Naive thymus-derived CD4-positive, alpha-beta T cell (primary cell): ENCODE measurements around the gene ARNT2. TPM values are rescaled to one million over a fixed set of nuclear protein-coding genes. Genes with fewer than 3 reads are reported as not detected.

Source experiments
- ATAC-seq: fragments of 150-1000 bp; cut with Tn5 transposase; 2 replicates; pipeline ENCODE4 v1.10.0; 2021; ENCODE audit warnings: mild to moderate bottlenecking, moderate library complexity
- CTCF ChIA-PET: fragments of 350-600 bp; sonication (Branson Sonifier 250); formaldehyde crosslinking; loops from one replicate; lab custom pipeline; 2021; ENCODE audit warnings: antibody characterized with exemption; lab: Charles Lee
- POLR2A ChIA-PET: fragments of 350-600 bp; sonication (Branson Sonifier 250); formaldehyde crosslinking; loops from one replicate; lab custom pipeline; 2021; ENCODE audit warnings: antibody characterized with exemption, inconsistent platforms; lab: Charles Lee
- DNase-seq, 9 donors: peaks; one replicate each; pipeline versions ENCODE4 v3.0.0 to v3.0.0-alpha.2; 2020 to 2022; ENCODE audit warnings: mixed read lengths in 1 of 9
- H3K27ac ChIP-seq: one replicate; pipeline ENCODE4 v1.7.0; 2013; ENCODE audit warnings: mild to moderate bottlenecking, low read depth, low read length, moderate library complexity
- H3K27me3 ChIP-seq, 2 donors: one replicate each; pipeline ENCODE4 v1.7.0; 2013; ENCODE audit warnings: low read length in 2 of 2, mild to moderate bottlenecking in 2 of 2, moderate library complexity in 2 of 2; ENCODE audit not compliant: control insufficient read depth in 2 of 2, insufficient read depth in 2 of 2
- H3K36me3 ChIP-seq, 3 experiments: 1 replicate in 2 of 3; 2 replicates in 1 of 3; pipeline ENCODE4 v1.7.0; 2013; ENCODE audit warnings: low read length in 3 of 3, mild to moderate bottlenecking in 3 of 3, moderate library complexity in 1 of 3; ENCODE audit not compliant: insufficient read depth in 3 of 3, control insufficient read depth in 2 of 3
- H3K4me1 ChIP-seq, 2 donors: one replicate each; pipeline ENCODE4 v1.7.0; 2013; ENCODE audit warnings: low read length in 2 of 2, mild to moderate bottlenecking in 2 of 2, moderate library complexity in 1 of 2; ENCODE audit not compliant: control insufficient read depth in 2 of 2, insufficient read depth in 2 of 2
- H3K4me3 ChIP-seq: 2 replicates; pipeline ENCODE4 v1.7.0; 2013; ENCODE audit warnings: mild to moderate bottlenecking, low read length
- H3K9me3 ChIP-seq, 3 experiments: 1 replicate in 2 of 3; 2 replicates in 1 of 3; pipeline ENCODE4 v1.7.0; 2013; ENCODE audit warnings: low read length in 3 of 3; ENCODE audit not compliant: control insufficient read depth in 2 of 3
- H3K27ac Mint-ChIP-seq, 9 donors: one replicate each; pipeline ENCODE4 v1.8.0; 2020 to 2022; ENCODE audit warnings: mixed read lengths in 9 of 9, mild to moderate bottlenecking in 8 of 9, moderate library complexity in 5 of 9, inconsistent platforms in 2 of 9
- H3K27me3 Mint-ChIP-seq, 5 donors: one replicate each; pipeline ENCODE4 v1.8.0; 2021 to 2022; ENCODE audit warnings: mixed read lengths in 5 of 5, mild to moderate bottlenecking in 1 of 5
- H3K36me3 Mint-ChIP-seq, 5 donors: one replicate each; pipeline ENCODE4 v1.8.0; 2020 to 2022; ENCODE audit warnings: mixed read lengths in 5 of 5, mild to moderate bottlenecking in 3 of 5, inconsistent platforms in 1 of 5
- H3K4me1 Mint-ChIP-seq, 7 donors: one replicate each; pipeline ENCODE4 v1.8.0; 2020 to 2022; ENCODE audit warnings: mixed read lengths in 7 of 7, mild to moderate bottlenecking in 3 of 7, inconsistent platforms in 1 of 7
- H3K4me3 Mint-ChIP-seq, 10 donors: one replicate each; pipeline ENCODE4 v1.8.0; 2020 to 2022; ENCODE audit warnings: mild to moderate bottlenecking in 10 of 10, mixed read lengths in 10 of 10, moderate library complexity in 6 of 10, inconsistent platforms in 2 of 10
- H3K9me3 Mint-ChIP-seq, 11 donors: one replicate each; pipeline ENCODE4 v1.8.0; 2020 to 2022; ENCODE audit warnings: mixed read lengths in 11 of 11, mild to moderate bottlenecking in 4 of 11, inconsistent platforms in 1 of 11, moderate library complexity in 1 of 11
- intact Hi-C, 2 donors: fragments of 100-400 bp; cut with micrococcal nuclease; formaldehyde crosslinking; loops; one replicate each; pipeline ENCODE4 v1.15.1; 2023
- polyA plus RNA-seq, 2 donors: library from polyadenylated mRNA; unstranded; fragments of 300-500 nt; fragmentation: Illumina TruSeq; gene quantifications; one replicate each; pipeline ENCODE4 v1.2.3, GENCODE V29; 2021
- total RNA-seq, 6 experiments: library from RNA in 5 of 6; stranded (reverse) in 5 of 6; gene quantifications; 1 replicate in 5 of 6; 2 replicates in 1 of 6; pipeline ENCODE4 v1.2.3 and lab custom pipeline; 2021 to 2026

ARNT2 gene
- total and polyA plus RNA-seq, 7 experiments from 2014 or later = not detected

DNA sequence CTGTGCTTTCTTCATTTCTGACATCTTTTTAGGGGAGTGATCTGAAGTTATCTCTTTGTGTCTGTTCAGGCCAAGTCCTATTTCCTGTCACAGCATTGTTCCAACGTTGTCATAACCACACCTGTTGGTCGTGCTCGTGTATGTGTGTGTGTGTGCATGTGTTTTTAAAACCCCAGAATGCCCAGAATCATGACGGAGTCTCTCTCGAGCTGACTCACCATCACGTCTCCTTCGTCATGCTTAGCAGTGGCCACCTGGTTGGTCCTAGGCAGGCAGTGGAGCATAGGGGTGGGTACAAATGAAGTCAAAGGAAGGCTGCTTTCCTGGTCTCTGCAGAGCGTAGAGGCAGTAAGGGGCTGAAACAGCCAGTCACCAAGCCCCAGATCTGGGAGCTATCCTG, 164.1 kb downstream of the ARNT2 start:
- Histone ChIP-seq H3K4me3 (no peak overlapping the region), H3K36me3 (no peaks in the 10 kb centered on the region), H3K27me3 (no peaks in the 10 kb centered on the region), H3K27ac (no peak overlapping the region), H3K9me3 (no peaks in the 10 kb centered on the region), H3K4me1 (no peaks in the 10 kb centered on the region)
- ChIA-PET CTCF (interaction anchor here (0.6 to 2.3 kb wide), 4 partner anchors 208 to 913 kb away, joined by 3 to 9 read pairs (median 6); no protein-coding TSS in a partner anchor), POLR2A (no interaction called here)
- Mint-ChIP-seq H3K36me3 (no peaks in the 10 kb centered on the region), H3K27ac (no peak overlapping the region), H3K4me3 (no peak overlapping the region), H3K27me3 (peaks cover 6 to 32% (median 16%) of the 10 kb centered on the region in 5 donors), H3K4me1 (no peaks in the 10 kb centered on the region), H3K9me3 (no peaks in the 10 kb centered on the region)
- ATAC-seq = no peak
- intact Hi-C loops = loop anchor here (2.0 to 10.0 kb wide), 2 partner anchors 403 to 697 kb away; no protein-coding TSS in a partner anchor
- DNase-seq = no peak

DNA sequence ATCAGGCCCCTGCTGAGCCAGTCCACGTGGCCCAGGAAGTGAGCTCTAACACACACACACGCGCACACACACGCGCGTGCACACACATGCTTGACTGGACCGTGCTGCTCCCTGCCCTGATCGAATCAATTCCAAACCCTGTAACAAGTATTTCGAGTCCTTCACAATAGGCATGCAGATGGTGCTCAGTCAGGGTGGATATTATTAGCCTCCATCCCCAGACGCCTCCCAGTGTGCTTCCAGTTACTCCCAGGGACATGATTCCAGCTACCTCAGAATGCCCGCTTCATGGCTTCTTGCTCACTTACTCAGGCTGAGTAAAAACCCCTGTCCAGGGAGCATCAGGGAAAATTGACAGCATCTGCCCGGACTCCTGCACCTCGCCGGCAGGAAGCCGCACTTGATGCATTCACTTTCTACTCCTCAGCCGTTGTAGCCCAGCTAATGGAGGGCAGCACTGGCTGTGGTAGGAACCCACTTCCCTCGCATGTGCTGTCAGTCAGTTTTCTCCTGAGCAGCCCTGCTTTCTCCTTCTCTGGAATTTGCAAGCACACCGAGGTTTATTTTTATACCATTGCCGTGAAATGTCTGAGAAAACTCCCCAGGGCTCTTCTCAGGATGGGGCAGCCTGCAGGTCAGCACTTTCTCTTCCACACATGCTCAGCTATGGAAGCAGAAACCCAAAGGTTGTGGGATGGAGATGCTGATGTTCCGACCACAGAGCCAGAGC, 164.9 kb downstream of the ARNT2 start:
- H3K27me3 Mint-ChIP-seq = peaks cover 6 to 25% (median 16%) of the 10 kb centered on the region in 5 donors
- ATAC-seq (no peak), DNase-seq (no peak)
- H3K4me3 Mint-ChIP-seq = no peak overlapping the region
- ChIA-PET CTCF (interaction anchor here (0.6 to 2.3 kb wide), 2 partner anchors 401 to 912 kb away, joined by 3 to 9 read pairs; no protein-coding TSS in a partner anchor), POLR2A (no interaction called here)
- Histone ChIP-seq H3K4me3 (no peak overlapping the region), H3K9me3 (no peaks in the 10 kb centered on the region), H3K27me3 (no peaks in the 10 kb centered on the region), H3K4me1 (no peaks in the 10 kb centered on the region), H3K36me3 (no peaks in the 10 kb centered on the region), H3K27ac (no peak overlapping the region)
- H3K36me3 Mint-ChIP-seq = no peaks in the 10 kb centered on the region
- no peaks in the 10 kb centered on the region for H3K9me3 Mint-ChIP-seq
- intact Hi-C loops = loop anchor here (2.0 to 10.0 kb wide), 2 partner anchors 402 to 696 kb away; no protein-coding TSS in a partner anchor
- no peaks in the 10 kb centered on the region for H3K4me1 Mint-ChIP-seq
- H3K27ac Mint-ChIP-seq = no peak overlapping the region

DNA sequence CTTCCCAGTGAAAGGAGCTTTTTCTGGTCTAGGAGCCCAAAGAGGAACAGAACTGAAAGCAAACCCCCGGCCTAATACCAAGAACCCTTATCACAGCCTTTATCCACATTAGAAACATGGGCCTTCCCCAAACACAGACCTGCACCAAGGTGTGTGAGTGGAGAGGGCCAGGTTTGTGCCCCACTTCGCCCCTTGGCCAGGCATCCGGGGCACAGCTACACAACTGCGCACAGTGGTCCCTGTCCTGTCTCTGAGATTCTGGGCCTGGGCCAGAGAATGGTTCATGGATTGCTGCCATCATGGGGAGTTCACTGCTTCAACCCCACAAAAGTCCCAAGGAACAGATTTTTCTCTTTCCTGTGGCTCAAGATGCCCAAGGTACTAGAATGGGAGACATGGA, 165.5 kb downstream of the ARNT2 start:
- H3K4me3 ChIP-seq = no peak overlapping the region
- H3K4me1 ChIP-seq = no peaks in the 10 kb centered on the region
- ChIA-PET CTCF (no interaction called here), POLR2A (no interaction called here)
- ATAC-seq (no peak), DNase-seq (no peak)
- Mint-ChIP-seq H3K4me3 (no peak overlapping the region), H3K9me3 (no peaks in the 10 kb centered on the region), H3K27ac (no peak overlapping the region), H3K4me1 (no peaks in the 10 kb centered on the region), H3K36me3 (no peaks in the 10 kb centered on the region), H3K27me3 (peaks cover 6 to 24% (median 16%) of the 10 kb centered on the region in 5 donors)
- no peaks in the 10 kb centered on the region for H3K9me3 ChIP-seq
- no peak overlapping the region for H3K27ac ChIP-seq
- no peaks in the 10 kb centered on the region for H3K27me3 ChIP-seq
- intact Hi-C loops = loop anchor here (2.0 to 10.0 kb wide), 2 partner anchors 401 to 695 kb away; no protein-coding TSS in a partner anchor
- no peaks in the 10 kb centered on the region for H3K36me3 ChIP-seq

DNA sequence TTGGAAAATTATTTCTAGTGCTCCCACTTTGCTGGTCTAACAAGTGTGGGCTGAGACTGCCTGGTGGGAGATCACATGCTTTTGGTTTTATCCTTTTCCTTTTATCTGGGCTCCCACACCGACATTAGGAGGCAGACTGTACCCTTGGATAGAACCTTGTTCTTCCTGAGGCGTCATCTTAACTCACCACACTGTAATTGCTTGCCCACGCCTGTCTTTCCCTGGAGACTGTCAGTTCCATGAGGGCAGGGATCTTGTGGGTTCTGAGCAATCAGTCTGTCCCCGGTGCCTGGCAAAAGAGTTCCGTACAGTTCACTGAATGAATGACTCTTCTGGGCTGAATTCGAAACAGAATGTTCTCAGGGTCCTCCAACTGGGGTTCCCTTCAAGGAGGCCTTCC, 166.4 kb downstream of the ARNT2 start:
- intact Hi-C loops = no loop called here
- peaks cover 3 to 25% (median 16%) of the 10 kb centered on the region in 5 donors for H3K27me3 Mint-ChIP-seq
- H3K4me1 ChIP-seq = no peaks in the 10 kb centered on the region
- no peak overlapping the region for H3K4me3 Mint-ChIP-seq
- H3K27me3 ChIP-seq = no peaks in the 10 kb centered on the region
- ATAC-seq (no peak), DNase-seq (no peak)
- H3K4me1 Mint-ChIP-seq = no peaks in the 10 kb centered on the region
- H3K9me3 Mint-ChIP-seq = no peaks in the 10 kb centered on the region
- H3K27ac ChIP-seq = no peak overlapping the region
- no peaks in the 10 kb centered on the region for H3K9me3 ChIP-seq
- ChIA-PET POLR2A (no interaction called here), CTCF (no interaction called here)
- H3K27ac Mint-ChIP-seq = no peak overlapping the region
- H3K36me3 Mint-ChIP-seq = no peaks in the 10 kb centered on the region
- no peak overlapping the region for H3K4me3 ChIP-seq
- no peaks in the 10 kb centered on the region for H3K36me3 ChIP-seq

DNA sequence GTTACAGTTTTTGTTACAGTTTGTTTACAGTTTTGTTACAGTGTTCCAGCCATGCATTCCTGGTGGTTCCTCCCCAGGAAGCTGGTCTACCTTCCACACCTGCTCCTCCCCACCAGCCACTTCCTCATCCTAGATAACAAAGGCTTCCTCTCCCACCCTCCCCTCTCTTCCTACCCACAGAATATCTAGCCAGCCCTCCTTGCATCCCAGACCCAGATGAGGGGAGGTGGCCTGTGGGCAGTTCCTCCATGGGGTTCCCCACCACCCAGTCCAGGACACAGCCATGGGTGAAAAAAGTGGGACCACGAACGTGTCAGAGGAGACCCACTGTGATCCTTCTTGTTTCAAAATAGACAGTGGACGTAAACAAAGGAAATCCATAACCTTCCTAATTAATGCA, 168.2 kb downstream of the ARNT2 start:
- Histone ChIP-seq H3K36me3 (no peaks in the 10 kb centered on the region), H3K4me1 (no peaks in the 10 kb centered on the region), H3K27ac (no peak overlapping the region), H3K27me3 (no peaks in the 10 kb centered on the region), H3K9me3 (no peaks in the 10 kb centered on the region), H3K4me3 (no peak overlapping the region)
- POLR2A ChIA-PET = no interaction called here
- DNase-seq (no peak), ATAC-seq (no peak)
- H3K27ac Mint-ChIP-seq = no peak overlapping the region
- no peak overlapping the region for H3K4me3 Mint-ChIP-seq
- no peaks in the 10 kb centered on the region for H3K9me3 Mint-ChIP-seq
- intact Hi-C loops = no loop called here
- no peaks in the 10 kb centered on the region for H3K4me1 Mint-ChIP-seq
- no peaks in the 10 kb centered on the region for H3K36me3 Mint-ChIP-seq
- CTCF ChIA-PET = no interaction called here
- peaks cover 0 to 14% (median 8%) of the 10 kb centered on the region in 5 donors for H3K27me3 Mint-ChIP-seq

DNA sequence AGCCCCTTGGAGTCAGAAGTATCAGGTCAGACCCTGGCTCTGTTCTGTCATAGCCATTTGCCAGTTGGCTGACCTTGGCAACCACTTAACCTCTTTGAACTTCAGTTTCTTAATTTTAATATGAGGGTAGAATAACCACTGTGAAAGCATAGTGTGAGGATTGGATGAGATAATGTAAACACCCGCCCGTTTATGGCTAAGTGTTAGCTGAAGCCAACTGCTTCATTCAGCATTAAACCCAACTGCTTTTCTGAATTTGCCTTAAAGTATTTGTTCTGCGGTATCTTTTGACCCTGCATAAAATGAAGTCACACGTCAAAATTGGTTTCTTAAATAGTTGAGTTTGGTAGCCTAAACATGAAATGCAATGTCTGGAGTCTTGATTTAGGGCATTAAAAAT, 169.4 kb downstream of the ARNT2 start:
- intact Hi-C loops = no loop called here
- Histone ChIP-seq H3K27ac (no peak overlapping the region), H3K36me3 (no peaks in the 10 kb centered on the region), H3K27me3 (no peaks in the 10 kb centered on the region), H3K4me1 (no peaks in the 10 kb centered on the region), H3K4me3 (no peak overlapping the region), H3K9me3 (no peaks in the 10 kb centered on the region)
- Mint-ChIP-seq H3K4me1 (peaks cover 0 to 4% (median 0%) of the 10 kb centered on the region in 7 donors), H3K27me3 (peaks cover 0 to 13% (median 8%) of the 10 kb centered on the region in 5 donors), H3K27ac (no peak overlapping the region), H3K4me3 (no peak overlapping the region), H3K9me3 (no peaks in the 10 kb centered on the region), H3K36me3 (no peaks in the 10 kb centered on the region)
- CTCF ChIA-PET = no interaction called here
- DNase-seq (no peak), ATAC-seq (no peak)
- POLR2A ChIA-PET = no interaction called here

DNA sequence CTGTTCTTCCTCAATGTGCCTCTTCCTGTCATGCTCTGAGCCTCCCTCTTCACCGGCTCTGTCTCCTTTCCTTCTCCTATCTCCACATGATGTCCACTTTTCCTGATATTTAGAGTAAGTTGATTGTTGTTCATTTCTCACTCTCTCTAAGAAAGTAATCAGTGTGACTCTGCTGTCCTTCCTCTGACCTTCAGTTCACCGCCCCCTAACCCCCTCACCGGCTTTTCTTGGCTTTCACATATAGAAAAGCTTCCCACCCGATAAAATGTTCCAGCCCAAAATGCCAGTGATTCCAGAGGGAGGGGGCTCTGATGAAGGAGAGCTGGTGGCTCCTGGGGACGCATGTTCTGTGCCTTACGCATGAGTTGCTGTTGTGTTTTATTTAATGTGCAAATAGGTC, 170.4 kb downstream of the ARNT2 start:
- no peaks in the 10 kb centered on the region for H3K9me3 ChIP-seq
- no peaks in the 10 kb centered on the region for H3K9me3 Mint-ChIP-seq
- H3K36me3 Mint-ChIP-seq = no peaks in the 10 kb centered on the region
- peaks cover 0 to 5% (median 0%) of the 10 kb centered on the region in 7 donors for H3K4me1 Mint-ChIP-seq
- H3K4me1 ChIP-seq = no peaks in the 10 kb centered on the region
- DNase-seq (no peak), ATAC-seq (no peak)
- H3K4me3 Mint-ChIP-seq = no peak overlapping the region
- no peak overlapping the region for H3K27ac Mint-ChIP-seq
- H3K36me3 ChIP-seq = no peaks in the 10 kb centered on the region
- POLR2A ChIA-PET = no interaction called here
- CTCF ChIA-PET = no interaction called here
- H3K4me3 ChIP-seq = no peak overlapping the region
- peaks cover 0 to 10% (median 8%) of the 10 kb centered on the region in 5 donors for H3K27me3 Mint-ChIP-seq
- no peaks in the 10 kb centered on the region for H3K27me3 ChIP-seq
- intact Hi-C loops = no loop called here
- H3K27ac ChIP-seq = no peak overlapping the region
